Breast epithelium (tissue), 3 donors: ENCODE data around the gene ACSS1.

Source experiments
- CTCF ChIP-seq, 3 donors: fragments of 450-650 bp; IDR thresholded peaks; one replicate each; pipeline ENCODE4 v1.5.1; 2016 to 2017; ENCODE audit warnings: antibody characterized with exemption in 3 of 3, mild to moderate bottlenecking in 3 of 3, moderate library complexity in 3 of 3
- POLR2AphosphoS5 ChIP-seq, 3 donors: sonication (generic); formaldehyde crosslinking; IDR thresholded peaks; one replicate each; pipeline ENCODE4 v1.6.1; 2017; ENCODE audit warnings: antibody characterized with exemption in 3 of 3

GRCh38 chr20:24985802-24986201 lies 72.1 kb downstream of the ACSS1 start:
- no peak for TF ChIP-seq CTCF (IDR thresholded peaks at IDR 0.05)
- no peak for TF ChIP-seq POLR2AphosphoS5 (IDR thresholded peaks at IDR 0.05)
